HL-60 (cell line): ENCODE data around the gene CCDC8.

Experiments used
- POLR2AphosphoS5 ChIP-seq: IDR thresholded peaks from 2 replicates; pipeline ENCODE4 v1.6.1; 2012; ENCODE audit warnings: low read depth
- SPI1 ChIP-seq: IDR thresholded peaks from 2 replicates; pipeline ENCODE4 v1.6.1; 2012; ENCODE audit warnings: low read depth, mild to moderate bottlenecking, borderline replicate concordance
- TF ChIP-seq, protein P1 (sequence below): IDR thresholded peaks from one replicate; pipeline ENCODE4 v1.5.1; 2011; ENCODE audit warnings: low read length, control low read depth, inconsistent platforms; ENCODE audit not compliant: insufficient read depth
- TF ChIP-seq, protein P2 (sequence below): IDR thresholded peaks from 2 replicates; pipeline ENCODE4 v1.6.1; 2012; ENCODE audit warnings: low read depth; ENCODE audit not compliant: insufficient replicate concordance

DNA sequence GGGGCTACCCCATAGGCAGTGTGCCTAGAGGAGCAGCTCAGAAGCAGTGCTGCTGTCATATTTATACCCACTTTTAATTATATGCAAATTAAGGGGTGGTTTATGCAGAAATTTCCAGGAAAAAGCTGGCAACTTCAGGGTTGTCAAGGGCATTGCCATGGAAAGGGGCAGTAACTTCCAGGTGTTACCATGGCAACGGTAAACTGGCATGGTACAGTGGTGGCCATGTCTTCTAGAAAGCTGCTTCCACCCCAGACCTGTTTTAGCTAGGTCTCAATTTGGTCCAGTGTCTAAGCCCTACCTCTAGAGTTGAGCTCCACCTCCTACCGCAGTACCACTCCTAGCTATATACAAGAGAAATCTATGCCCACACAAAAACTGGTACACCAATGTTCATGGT lies 46.7 kb upstream of the CCDC8 start:
- TF ChIP-seq, protein P1, sequence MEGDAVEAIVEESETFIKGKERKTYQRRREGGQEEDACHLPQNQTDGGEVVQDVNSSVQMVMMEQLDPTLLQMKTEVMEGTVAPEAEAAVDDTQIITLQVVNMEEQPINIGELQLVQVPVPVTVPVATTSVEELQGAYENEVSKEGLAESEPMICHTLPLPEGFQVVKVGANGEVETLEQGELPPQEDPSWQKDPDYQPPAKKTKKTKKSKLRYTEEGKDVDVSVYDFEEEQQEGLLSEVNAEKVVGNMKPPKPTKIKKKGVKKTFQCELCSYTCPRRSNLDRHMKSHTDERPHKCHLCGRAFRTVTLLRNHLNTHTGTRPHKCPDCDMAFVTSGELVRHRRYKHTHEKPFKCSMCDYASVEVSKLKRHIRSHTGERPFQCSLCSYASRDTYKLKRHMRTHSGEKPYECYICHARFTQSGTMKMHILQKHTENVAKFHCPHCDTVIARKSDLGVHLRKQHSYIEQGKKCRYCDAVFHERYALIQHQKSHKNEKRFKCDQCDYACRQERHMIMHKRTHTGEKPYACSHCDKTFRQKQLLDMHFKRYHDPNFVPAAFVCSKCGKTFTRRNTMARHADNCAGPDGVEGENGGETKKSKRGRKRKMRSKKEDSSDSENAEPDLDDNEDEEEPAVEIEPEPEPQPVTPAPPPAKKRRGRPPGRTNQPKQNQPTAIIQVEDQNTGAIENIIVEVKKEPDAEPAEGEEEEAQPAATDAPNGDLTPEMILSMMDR = no peak
- TF ChIP-seq, protein P2, sequence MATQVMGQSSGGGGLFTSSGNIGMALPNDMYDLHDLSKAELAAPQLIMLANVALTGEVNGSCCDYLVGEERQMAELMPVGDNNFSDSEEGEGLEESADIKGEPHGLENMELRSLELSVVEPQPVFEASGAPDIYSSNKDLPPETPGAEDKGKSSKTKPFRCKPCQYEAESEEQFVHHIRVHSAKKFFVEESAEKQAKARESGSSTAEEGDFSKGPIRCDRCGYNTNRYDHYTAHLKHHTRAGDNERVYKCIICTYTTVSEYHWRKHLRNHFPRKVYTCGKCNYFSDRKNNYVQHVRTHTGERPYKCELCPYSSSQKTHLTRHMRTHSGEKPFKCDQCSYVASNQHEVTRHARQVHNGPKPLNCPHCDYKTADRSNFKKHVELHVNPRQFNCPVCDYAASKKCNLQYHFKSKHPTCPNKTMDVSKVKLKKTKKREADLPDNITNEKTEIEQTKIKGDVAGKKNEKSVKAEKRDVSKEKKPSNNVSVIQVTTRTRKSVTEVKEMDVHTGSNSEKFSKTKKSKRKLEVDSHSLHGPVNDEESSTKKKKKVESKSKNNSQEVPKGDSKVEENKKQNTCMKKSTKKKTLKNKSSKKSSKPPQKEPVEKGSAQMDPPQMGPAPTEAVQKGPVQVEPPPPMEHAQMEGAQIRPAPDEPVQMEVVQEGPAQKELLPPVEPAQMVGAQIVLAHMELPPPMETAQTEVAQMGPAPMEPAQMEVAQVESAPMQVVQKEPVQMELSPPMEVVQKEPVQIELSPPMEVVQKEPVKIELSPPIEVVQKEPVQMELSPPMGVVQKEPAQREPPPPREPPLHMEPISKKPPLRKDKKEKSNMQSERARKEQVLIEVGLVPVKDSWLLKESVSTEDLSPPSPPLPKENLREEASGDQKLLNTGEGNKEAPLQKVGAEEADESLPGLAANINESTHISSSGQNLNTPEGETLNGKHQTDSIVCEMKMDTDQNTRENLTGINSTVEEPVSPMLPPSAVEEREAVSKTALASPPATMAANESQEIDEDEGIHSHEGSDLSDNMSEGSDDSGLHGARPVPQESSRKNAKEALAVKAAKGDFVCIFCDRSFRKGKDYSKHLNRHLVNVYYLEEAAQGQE = no peak
- TF ChIP-seq POLR2AphosphoS5 = no peak
- no peak for TF ChIP-seq SPI1
